Prostate gland (tissue), 2 donors: ENCODE data around the gene SAFB. TPM values are rescaled to one million over a fixed set of nuclear protein-coding genes. Genes with fewer than 3 reads are reported as not detected.

Experiments
- DNase-seq: peaks from one replicate; pipeline ENCODE4 v3.0.0-alpha.2; 2019; ENCODE audit warnings: low spot score
- H3K27ac ChIP-seq, 2 donors: fragments of 200-600 bp; sonication (generic); 2 replicates each; pipeline ENCODE4 v1.5.1; 2017 to 2019
- H3K27me3 ChIP-seq: fragments of 200-600 bp; sonication (generic); replicated peaks from 2 replicates; pipeline ENCODE4 v1.5.1; 2019; ENCODE audit not compliant: insufficient read depth
- H3K36me3 ChIP-seq, 2 donors: fragments of 200-600 bp; sonication (generic); 1 replicate in 1 of 2; 2 replicates in 1 of 2; pipeline versions ENCODE4 v1.5.1 to v1.8.1; 2017 to 2019
- H3K4me1 ChIP-seq: fragments of 200-600 bp; sonication (generic); replicated peaks from 2 replicates; pipeline ENCODE4 v1.5.1; 2019
- H3K4me3 ChIP-seq, 2 donors: fragments of 200-600 bp; sonication (generic); 2 replicates each; pipeline ENCODE4 v1.5.1; 2017 to 2019
- H3K9me3 ChIP-seq: fragments of 200-600 bp; sonication (generic); 2 replicates; pipeline ENCODE4 v1.5.1; 2017
- CTCF ChIP-seq, 4 experiments: fragments of 200-600 bp in 2 of 4; fragments of 450-650 bp in 2 of 4; sonication (generic) in 2 of 4; IDR thresholded peaks; 1 replicate in 3 of 4; 2 replicates in 1 of 4; pipeline ENCODE4 v1.5.1; 2016 to 2019; ENCODE audit warnings: antibody characterized with exemption in 4 of 4, mild to moderate bottlenecking in 2 of 4, moderate library complexity in 2 of 4
- POLR2A ChIP-seq: fragments of 450-650 bp; IDR thresholded peaks from one replicate; pipeline ENCODE4 v1.6.1; 2016; ENCODE audit warnings: antibody characterized with exemption, mild to moderate bottlenecking
- POLR2AphosphoS5 ChIP-seq: sonication (generic); formaldehyde crosslinking; IDR thresholded peaks from one replicate; pipeline ENCODE4 v1.6.1; 2017; ENCODE audit warnings: antibody characterized with exemption
- WGBS: methylation state at CpG from one replicate; pipeline ENCODE4 v1.1.5; 2018; 5-methylcytosine and 5-hydroxymethylcytosine counted together
- intact Hi-C: fragments of 100-400 bp; cut with DNase I; formaldehyde crosslinking; loops from one replicate; pipeline ENCODE4 v1.14.2; 2022
- total RNA-seq, 2 donors: library from RNA; depleted of rRNA; stranded (reverse); fragments of >200 nt; gene quantifications; one replicate each; pipeline ENCODE4 v1.1.0, GENCODE V29; 2016

The SAFB gene
- total RNA-seq, 2 donors from 2014 or later, result 63.6 to 182 TPM

- intact Hi-C loops, result no loop called here
- Histone ChIP-seq H3K27ac (no peak overlapping the region), H3K9me3 (no peaks in the 10 kb centered on the region), H3K4me1 (peaks cover 4% of the 10 kb centered on the region), H3K36me3 (peaks cover 4 to 14% of the 10 kb centered on the region in 2 donors), H3K4me3 (no peak overlapping the region), H3K27me3 (no peaks in the 10 kb centered on the region)
- 61% methylated on average over 5 of the region's 5 CpGs for WGBS
- DNase-seq, result no peak
- TF ChIP-seq CTCF (IDR thresholded peaks at IDR 0.05) (no peak), POLR2A (no peak), POLR2AphosphoS5 (no peak)
Observed at GRCh38 chr19:5645409-5645808, 22.5 kb downstream of the SAFB start.

GRCh38 chr19:5646703-5647102 is 23.8 kb downstream of the SAFB start:
- Histone ChIP-seq H3K4me1 (peaks cover 4% of the 10 kb centered on the region), H3K4me3 (no peak overlapping the region), H3K9me3 (no peaks in the 10 kb centered on the region), H3K36me3 (peaks cover 14 to 15% of the 10 kb centered on the region in 2 donors), H3K27ac (no peak overlapping the region), H3K27me3 (no peaks in the 10 kb centered on the region)
- WGBS, result 87% methylated on average over 4 of the region's 4 CpGs
- no peak for TF ChIP-seq POLR2A
- TF ChIP-seq CTCF (IDR thresholded peaks at IDR 0.05), result no peak
- no peak for TF ChIP-seq POLR2AphosphoS5
- intact Hi-C loops, result no loop called here
- no peak for DNase-seq

GRCh38 chr19:5648464-5648863 is 25.6 kb downstream of the SAFB start:
- WGBS, result 92% methylated on average over 11 of the region's 11 CpGs
- intact Hi-C loops, result no loop called here
- TF ChIP-seq POLR2AphosphoS5 (no peak), POLR2A (no peak), CTCF (IDR thresholded peaks at IDR 0.05) (no peak)
- Histone ChIP-seq H3K27me3 (no peaks in the 10 kb centered on the region), H3K27ac (no peak overlapping the region), H3K36me3 (peaks cover 29 to 32% of the 10 kb centered on the region in 2 donors), H3K4me3 (no peak overlapping the region), H3K4me1 (peaks cover 4% of the 10 kb centered on the region), H3K9me3 (no peaks in the 10 kb centered on the region)
- DNase-seq, result no peak

DNA sequence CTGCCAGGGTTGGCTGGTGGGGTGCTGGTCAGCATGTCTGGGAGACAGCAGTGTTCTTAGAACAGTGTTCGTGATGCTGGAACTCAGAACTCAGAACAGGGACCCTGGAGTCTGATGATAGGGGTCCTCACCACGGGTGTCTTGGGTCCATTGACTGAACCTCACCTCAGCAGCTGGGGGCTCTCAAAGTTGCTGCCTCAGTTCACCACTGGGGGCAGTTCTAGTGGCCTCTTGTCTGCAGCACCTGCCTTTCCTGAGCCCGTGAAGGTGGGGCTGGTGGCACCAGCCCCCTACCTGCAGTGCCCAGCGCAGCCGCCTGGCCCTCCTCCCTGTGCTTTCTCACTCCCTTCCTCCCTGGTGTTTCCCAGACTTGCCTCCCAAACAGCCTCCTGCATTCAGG is 28.5 kb downstream of the SAFB start:
- H3K4me3 ChIP-seq, result no peak overlapping the region
- H3K27ac ChIP-seq, result no peak overlapping the region
- H3K4me1 ChIP-seq, result no peaks in the 10 kb centered on the region
- intact Hi-C loops, result no loop called here
- no peak for DNase-seq
- TF ChIP-seq POLR2A, result no peak
- no peak for TF ChIP-seq POLR2AphosphoS5
- no peak for TF ChIP-seq CTCF (IDR thresholded peaks at IDR 0.05)
- H3K27me3 ChIP-seq, result no peaks in the 10 kb centered on the region
- peaks cover 39 to 41% of the 10 kb centered on the region in 2 donors for H3K36me3 ChIP-seq
- WGBS, result 90% methylated on average over 5 of the region's 5 CpGs
- no peaks in the 10 kb centered on the region for H3K9me3 ChIP-seq

DNA sequence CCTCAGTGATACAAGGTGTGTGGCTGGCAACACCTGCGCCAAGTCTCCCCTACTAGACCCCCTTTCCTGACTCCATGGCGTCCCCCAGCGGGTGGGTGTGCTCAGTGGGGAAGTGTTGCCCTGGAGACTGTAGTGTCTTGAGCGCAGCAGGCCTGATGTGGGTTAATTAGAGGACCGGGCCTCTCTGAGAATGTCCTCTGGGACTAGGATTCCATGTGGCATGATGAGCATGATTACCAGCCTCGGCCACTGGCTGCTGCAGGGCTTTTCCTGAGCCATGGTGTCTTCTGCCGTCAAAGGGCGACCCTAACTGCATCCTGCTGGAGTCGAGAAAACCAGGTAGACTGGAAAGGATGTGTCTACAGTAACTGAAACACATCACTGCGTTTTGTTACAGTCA is 29.4 kb downstream of the SAFB start:
- Histone ChIP-seq H3K27ac (no peak overlapping the region), H3K4me3 (no peak overlapping the region), H3K9me3 (no peaks in the 10 kb centered on the region), H3K36me3 (peaks cover 33 to 37% of the 10 kb centered on the region in 2 donors), H3K4me1 (no peaks in the 10 kb centered on the region), H3K27me3 (no peaks in the 10 kb centered on the region)
- TF ChIP-seq POLR2A, result no peak
- TF ChIP-seq CTCF (IDR thresholded peaks at IDR 0.05), result no peak
- no peak for TF ChIP-seq POLR2AphosphoS5
- intact Hi-C loops, result no loop called here
- DNase-seq, result no peak
- WGBS, result 85% methylated on average over 10 of the region's 10 CpGs
